Heart right ventricle (tissue), 16 donors: ENCODE results near the gene HSPA14. TPM values are rescaled to one million over a fixed set of nuclear protein-coding genes. Genes with fewer than 3 reads are reported as not detected.
"Not testable (repeated sequence)": the region's sequence is repeated elsewhere in the genome, so short reads cannot be mapped to it uniquely, and the experiment has no call there.

Source experiments
- ATAC-seq, 8 donors: fragments of 200-7000 bp; cut with Tn5 transposase; one replicate each; pipeline ENCODE4 v1.9.1; 2020; ENCODE audit warnings: mild to moderate bottlenecking in 8 of 8, moderate library complexity in 8 of 8, moderate number of reproducible peaks in 1 of 8
- DNase-seq, 2 donors: peaks; one replicate each; pipeline ENCODE4 v3.0.0-alpha.2; 2020
- H3K27ac ChIP-seq, 10 donors: fragments of 200-600 bp; sonication (generic) in 2 of 10; one replicate each; pipeline versions ENCODE4 v1.5.0 to v1.8.0; 2020 to 2022; ENCODE audit warnings: mild to moderate bottlenecking in 3 of 10
- H3K27me3 ChIP-seq, 7 donors: fragments of 200-600 bp; one replicate each; pipeline ENCODE4 v1.8.0; 2021 to 2022; ENCODE audit warnings: mild to moderate bottlenecking in 2 of 7
- H3K36me3 ChIP-seq, 9 donors: fragments of 200-600 bp; sonication (generic) in 1 of 9; one replicate each; pipeline versions ENCODE4 v1.5.0 to v1.8.0; 2020 to 2022; ENCODE audit warnings: mild to moderate bottlenecking in 2 of 9
- H3K4me1 ChIP-seq, 9 donors: fragments of 200-600 bp; sonication (generic) in 1 of 9; one replicate each; pipeline versions ENCODE4 v1.5.0 to v1.8.0; 2020 to 2022; ENCODE audit warnings: mild to moderate bottlenecking in 4 of 9
- H3K4me3 ChIP-seq, 10 donors: fragments of 200-600 bp; sonication (generic) in 2 of 10; one replicate each; pipeline versions ENCODE4 v1.5.0 to v1.8.0; 2020 to 2022; ENCODE audit warnings: mild to moderate bottlenecking in 7 of 10, moderate library complexity in 2 of 10
- H3K9me3 ChIP-seq, 11 donors: fragments of 200-600 bp in 10 of 11; sonication (generic) in 2 of 11; one replicate each; pipeline versions ENCODE4 v1.5.0 to v1.8.0; 2013 to 2022; ENCODE audit warnings: mild to moderate bottlenecking in 2 of 11, control low read depth in 1 of 11, moderate library complexity in 1 of 11
- WGBS, 2 donors: extraction: QIAGEN DNeasy Blood & Tissue Kit; methylation state at CpG; one replicate each; pipeline ENCODE4 v1.1.7; 2013; ENCODE audit warnings: inconsistent platforms in 1 of 2; 5-methylcytosine and 5-hydroxymethylcytosine counted together
- intact Hi-C, 10 donors: fragments of 100-400 bp; cut with DNase I; formaldehyde crosslinking; loops; one replicate each; pipeline versions ENCODE4 v1.11.1 to v1.14.2; 2022
- polyA plus RNA-seq, 2 donors: library from polyadenylated mRNA; stranded (reverse); fragments of 200-250 nt; gene quantifications; one replicate each; pipeline ENCODE4 v1.2.3, GENCODE V29; 2013
- total RNA-seq, 10 donors: library from RNA; stranded (reverse); fragmentation: NEBNext Ultra II Directional in 3 of 10; extraction: Animal tissue kit (Norgen Biotek cat#: 25700) in 3 of 10; gene quantifications; one replicate each; pipeline versions ENCODE4 v1.2.1 to v1.2.4, GENCODE V29; 2021 to 2023
- TF ChIP-seq, protein P1 (sequence below), 9 donors: fragments of 200-600 bp; sonication (generic) in 2 of 9; IDR thresholded peaks; one replicate each; pipeline versions ENCODE4 v1.5.0 to v1.8.0; 2021 to 2022; ENCODE audit warnings: antibody characterized with exemption in 9 of 9, mild to moderate bottlenecking in 5 of 9, moderate library complexity in 1 of 9
- donor health status: Arrhythmogenic right ventricular cardiomyopathy.
- donor health status: ischemic (EF 13 %, LVEDD 7.1; RV severe dilation, severe dysfunction).
- donor health status: healthy with polysubstance abuse.
- donor health status: DM: no; HTN: yes; CAD: no.
- donor health status: DM: no; HTN: no; CAD: no.
- donor health status: ischemic (EF 25% LVEDD 6.9; RV normal size, moderate dysfunction).
- donor health status: ischemic (EF 25% LVEDD 5.7; RV mildly dilated, moderate dysfunction).
- donor health status: healthy.
- donor health status: DM: yes; HTN: yes; CAD: no.
- donor health status: Ischemic cardiomyopathy.
- donor health status: ischemic (EF 35%, LVEDD 5.7; RV mildly dilated, moderate dysfunction).
- donor health status: nonischemic (EF 11% LVEDD 7.7; RV severe dilation, severe dysfunction).
- donor health status: DM: yes; HTN: yes; CAD: no.
- donor health status: PGD.
- donor health status: ischemic (EF 29% LVEDD 5.4; RV normal size, mild dysfunction).
- donor health status: nonischemic (EF 23%, LVEDD 6.1; RV moderate dilation, normal function).

The HSPA14 gene
- total and polyA plus RNA-seq, 12 donors: 7.1 to 11.6 (median 8.5) TPM

DNA sequence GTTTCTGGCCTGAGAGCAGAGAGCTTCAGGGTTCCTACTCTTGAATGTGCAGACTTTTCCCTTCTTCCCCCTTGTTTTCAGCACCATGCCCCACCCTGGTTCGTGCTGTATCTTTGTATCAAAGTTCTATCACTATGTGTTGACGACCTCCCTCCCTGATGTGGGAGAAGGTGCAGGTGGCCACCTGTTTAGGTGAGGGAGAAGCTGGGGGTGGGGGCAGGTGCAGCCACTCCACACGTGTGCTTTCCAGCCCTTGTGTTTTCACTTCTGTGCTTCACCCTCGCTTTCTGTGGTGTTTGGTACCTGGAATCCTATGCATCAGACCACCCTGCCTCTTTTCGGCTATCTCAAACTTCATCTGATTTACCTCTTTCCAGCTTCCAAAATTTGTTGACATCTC is 20.9 kb downstream of the HSPA14 start:
- H3K9me3 ChIP-seq: no peaks in the 10 kb centered on the region
- intact Hi-C loops: no loop called here
- H3K27me3 ChIP-seq: no peaks in the 10 kb centered on the region
- H3K4me1 ChIP-seq: peaks cover 0 to 10% (median 0%) of the 10 kb centered on the region in 9 donors
- TF ChIP-seq, protein P1, sequence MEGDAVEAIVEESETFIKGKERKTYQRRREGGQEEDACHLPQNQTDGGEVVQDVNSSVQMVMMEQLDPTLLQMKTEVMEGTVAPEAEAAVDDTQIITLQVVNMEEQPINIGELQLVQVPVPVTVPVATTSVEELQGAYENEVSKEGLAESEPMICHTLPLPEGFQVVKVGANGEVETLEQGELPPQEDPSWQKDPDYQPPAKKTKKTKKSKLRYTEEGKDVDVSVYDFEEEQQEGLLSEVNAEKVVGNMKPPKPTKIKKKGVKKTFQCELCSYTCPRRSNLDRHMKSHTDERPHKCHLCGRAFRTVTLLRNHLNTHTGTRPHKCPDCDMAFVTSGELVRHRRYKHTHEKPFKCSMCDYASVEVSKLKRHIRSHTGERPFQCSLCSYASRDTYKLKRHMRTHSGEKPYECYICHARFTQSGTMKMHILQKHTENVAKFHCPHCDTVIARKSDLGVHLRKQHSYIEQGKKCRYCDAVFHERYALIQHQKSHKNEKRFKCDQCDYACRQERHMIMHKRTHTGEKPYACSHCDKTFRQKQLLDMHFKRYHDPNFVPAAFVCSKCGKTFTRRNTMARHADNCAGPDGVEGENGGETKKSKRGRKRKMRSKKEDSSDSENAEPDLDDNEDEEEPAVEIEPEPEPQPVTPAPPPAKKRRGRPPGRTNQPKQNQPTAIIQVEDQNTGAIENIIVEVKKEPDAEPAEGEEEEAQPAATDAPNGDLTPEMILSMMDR (IDR thresholded peaks at IDR 0.05): no peak
- peaks cover 0 to 96% (median 8%) of the 10 kb centered on the region in 9 donors for H3K36me3 ChIP-seq
- ATAC-seq (no peak), DNase-seq (no peak)
- WGBS, 2 donors: 83 to 84% methylated on average over 5 of the region's 5 CpGs
- H3K4me3 ChIP-seq: no peak overlapping the region
- H3K27ac ChIP-seq: no peak overlapping the region

DNA sequence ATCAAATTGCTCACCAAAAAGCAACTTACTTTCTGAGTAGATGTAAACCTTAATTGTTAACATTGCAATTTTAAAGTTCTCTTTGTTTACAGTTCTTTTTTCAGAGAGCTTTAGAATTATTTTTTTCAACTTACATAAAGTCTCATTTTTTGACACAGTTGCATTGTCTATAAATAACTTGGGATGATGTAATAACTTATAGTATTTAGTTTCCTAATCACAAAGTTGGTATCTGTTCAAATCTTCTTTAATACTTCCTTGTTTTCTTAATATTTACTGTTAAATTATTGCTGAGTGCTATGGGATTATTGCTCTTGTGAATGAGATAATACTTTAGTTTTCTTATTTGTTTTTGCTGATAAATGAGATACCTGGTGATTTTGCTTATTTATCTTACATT is 21.7 kb downstream of the HSPA14 start:
- TF ChIP-seq, protein P1 (IDR thresholded peaks at IDR 0.05): no peak
- no peak for ATAC-seq

GRCh38 chr10:14860791-14861190 is 22.7 kb downstream of the HSPA14 start:
- peaks cover 0 to 10% (median 0%) of the 10 kb centered on the region in 9 donors for H3K4me1 ChIP-seq
- ATAC-seq (no peak), DNase-seq (no peak)
- H3K4me3 ChIP-seq: no peak overlapping the region
- peaks cover 0 to 3% (median 0%) of the 10 kb centered on the region in 11 donors for H3K9me3 ChIP-seq
- TF ChIP-seq, protein P1 (IDR thresholded peaks at IDR 0.05): no peak
- H3K27me3 ChIP-seq: no peaks in the 10 kb centered on the region
- WGBS, 2 donors: 97 to 100% methylated on average over 1 of the region's 1 CpG
- H3K36me3 ChIP-seq: peaks cover 0 to 86% (median 8%) of the 10 kb centered on the region in 9 donors
- intact Hi-C loops: no loop called here
- no peak overlapping the region for H3K27ac ChIP-seq

More for the DNA sequence above, 21.7 kb downstream of the HSPA14 start:
- H3K4me3 ChIP-seq: no peak overlapping the region
- intact Hi-C loops: no loop called here
- no peaks in the 10 kb centered on the region for H3K27me3 ChIP-seq
- H3K36me3 ChIP-seq: peaks cover 0 to 93% (median 8%) of the 10 kb centered on the region in 9 donors
- H3K27ac ChIP-seq: no peak overlapping the region
- no peaks in the 10 kb centered on the region for H3K9me3 ChIP-seq
- no peak for DNase-seq
- H3K4me1 ChIP-seq: peaks cover 0 to 10% (median 0%) of the 10 kb centered on the region in 9 donors

- H3K27ac ChIP-seq, H3K9me3 ChIP-seq, ATAC-seq, H3K4me1 ChIP-seq, H3K4me3 ChIP-seq, intact Hi-C loops, H3K27me3 ChIP-seq, DNase-seq: not testable (repeated sequence)
- WGBS, 2 donors: 96 to 99% methylated on average over 6 of the region's 6 CpGs
- peaks cover 0 to 86% (median 19%) of the 10 kb centered on the region in 9 donors for H3K36me3 ChIP-seq
Measured at GRCh38 chr10:14864466-14864865, 26.4 kb downstream of the HSPA14 start.

DNA sequence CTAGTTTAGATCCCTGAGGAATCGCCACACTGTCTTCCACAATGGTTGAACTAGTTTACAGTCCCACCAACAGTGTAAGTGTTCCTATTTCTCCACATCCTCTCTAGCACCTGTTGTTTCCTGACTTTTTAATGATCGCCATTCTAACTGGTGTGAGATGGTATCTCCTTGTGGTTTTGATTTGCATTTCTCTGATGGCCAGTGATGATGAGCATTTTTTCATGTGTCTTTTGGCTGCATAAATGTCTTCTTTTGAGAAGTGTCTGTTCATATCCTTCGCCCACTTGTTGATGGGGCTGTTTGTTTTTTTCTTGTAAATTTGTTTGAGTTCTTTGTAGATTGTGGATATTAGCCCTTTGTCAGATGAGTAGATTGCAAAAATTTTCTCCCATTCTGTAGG is 26.8 kb downstream of the HSPA14 start:
- H3K27me3 ChIP-seq: not testable (repeated sequence)
- H3K36me3 ChIP-seq: peaks cover 0 to 86% (median 19%) of the 10 kb centered on the region in 9 donors

More for the DNA sequence above, 26.8 kb downstream of the HSPA14 start:
- intact Hi-C loops, ATAC-seq, H3K27ac ChIP-seq, DNase-seq, H3K4me1 ChIP-seq, H3K4me3 ChIP-seq, H3K9me3 ChIP-seq: not testable (repeated sequence)
- 96 to 98% methylated on average over 3 of the region's 3 CpGs for WGBS, 2 donors
